GM19193 (cell line): ENCODE measurements around the gene WDR89.

Experiments used
- POLR2A ChIP-seq: IDR thresholded peaks from 4 replicates; pipeline ENCODE4 v1.6.1; 2011; ENCODE audit not compliant: insufficient read depth, insufficient read length; ENCODE audit errors: extremely low read depth

The WDR89 gene

DNA sequence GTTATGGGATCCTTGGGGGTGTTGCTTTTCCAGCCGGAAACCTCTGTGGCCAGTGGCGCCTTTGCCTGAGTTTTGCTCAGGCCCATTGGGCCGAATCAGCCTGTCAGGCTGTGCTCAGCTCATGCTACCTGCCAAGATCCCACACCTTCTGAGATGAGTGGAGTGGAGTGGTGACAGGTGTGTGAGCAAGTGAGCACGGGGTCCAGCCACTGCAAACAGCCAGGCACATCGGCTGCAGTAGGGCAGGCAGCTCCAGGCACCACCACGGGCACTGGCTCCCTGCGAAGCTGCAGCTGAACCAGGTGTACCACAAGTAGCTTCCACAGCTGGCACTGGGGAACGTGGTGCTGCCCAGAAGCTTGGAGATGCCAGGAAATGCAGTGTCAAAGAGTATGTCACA, 21.1 kb upstream of the WDR89 start:
- no peak for TF ChIP-seq POLR2A

DNA sequence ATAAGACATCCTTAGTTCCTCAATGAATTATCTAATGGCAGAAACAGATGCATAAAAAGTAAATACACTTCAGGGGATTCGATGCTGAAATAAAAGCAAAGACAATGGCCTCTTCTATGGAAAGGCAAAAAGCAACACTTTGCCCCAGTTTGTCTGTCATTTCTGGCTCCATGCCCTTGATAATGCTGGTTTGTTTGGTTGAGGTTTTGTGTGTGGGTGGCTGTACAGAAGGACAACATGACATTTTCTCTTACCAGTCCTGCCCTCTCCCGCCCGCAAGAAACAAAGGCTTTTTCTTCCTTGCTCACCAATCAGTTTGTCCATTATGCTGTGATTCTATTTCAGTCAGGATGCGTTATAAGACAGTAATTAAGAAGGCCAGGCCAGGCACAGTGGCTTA, 18.1 kb upstream of the WDR89 start:
- TF ChIP-seq POLR2A: no peak

DNA sequence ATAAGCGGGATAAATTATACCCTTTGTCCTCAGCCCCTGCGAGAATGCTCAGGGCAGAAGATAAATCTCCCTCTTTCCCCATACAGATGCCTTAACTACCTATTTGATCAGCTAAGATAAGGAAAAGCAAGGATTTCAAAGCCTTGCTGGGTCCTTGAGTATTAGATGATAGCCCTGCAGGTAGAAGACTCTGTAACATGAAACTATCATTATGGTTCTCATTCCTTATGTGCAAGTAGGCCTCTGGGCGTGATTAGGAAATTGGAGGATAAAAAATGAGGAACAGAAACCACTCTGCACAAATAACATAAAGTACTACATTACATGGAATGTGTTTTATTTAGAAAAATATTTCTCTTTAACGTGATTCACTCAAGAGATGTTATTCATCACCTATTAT, 14.5 kb upstream of the WDR89 start:
- no peak for TF ChIP-seq POLR2A

DNA sequence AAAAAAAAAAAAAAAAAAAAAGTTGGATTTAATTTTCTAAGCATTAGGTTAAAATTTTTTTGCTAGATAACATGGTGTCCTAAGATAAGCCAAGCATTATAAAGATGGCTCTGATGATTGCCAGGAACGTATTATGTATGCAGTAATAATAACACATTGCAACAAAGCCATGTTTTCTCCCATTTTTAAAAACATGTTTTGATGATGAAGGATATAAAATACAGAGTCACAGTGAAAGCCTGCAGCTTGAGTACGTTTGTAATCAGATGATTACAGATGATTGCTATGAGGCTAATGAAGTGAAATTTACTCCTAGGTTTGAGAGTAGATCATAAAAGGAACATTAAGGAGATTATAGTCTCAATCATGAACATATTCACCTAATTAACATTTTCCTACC, 13.3 kb upstream of the WDR89 start:
- TF ChIP-seq POLR2A: no peak

DNA sequence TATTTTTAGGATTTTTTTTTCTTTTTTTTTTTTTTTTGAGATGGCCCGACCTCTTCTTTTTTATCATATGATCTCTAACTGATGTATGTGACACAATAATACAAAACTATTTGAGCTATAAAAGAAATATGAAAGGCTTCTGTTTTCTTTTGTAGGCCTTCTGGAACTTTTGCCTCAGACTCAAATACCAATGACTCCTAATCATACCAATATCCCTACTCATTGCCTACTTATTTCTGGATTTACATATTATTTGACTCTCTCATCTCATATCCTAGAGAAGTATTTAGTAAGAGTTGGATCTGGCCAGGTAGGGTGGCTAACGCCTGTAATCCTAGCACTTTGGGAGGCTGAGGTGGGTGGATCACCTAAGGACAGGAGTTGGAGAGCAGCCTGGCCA, 12.7 kb upstream of the WDR89 start:
- TF ChIP-seq POLR2A: no peak

DNA sequence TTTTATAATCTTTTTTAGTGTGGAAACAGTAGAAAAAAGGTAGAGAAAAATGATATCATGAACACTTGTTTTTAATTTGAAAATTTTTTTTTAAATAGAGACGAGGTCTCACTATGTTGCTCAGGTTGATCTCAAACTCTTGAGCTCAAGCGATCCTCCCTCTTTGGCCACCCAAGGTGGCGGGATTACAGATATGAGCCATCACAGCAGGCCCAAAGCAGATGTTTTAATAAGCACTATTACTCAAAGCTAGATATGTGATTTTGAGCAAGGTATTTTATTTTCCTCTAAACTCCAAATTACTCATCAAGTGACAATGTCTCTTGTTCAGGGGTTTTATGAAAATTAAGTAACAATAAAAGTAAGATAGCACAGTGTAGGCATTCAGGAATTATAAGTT, 10.7 kb upstream of the WDR89 start:
- no peak for TF ChIP-seq POLR2A

DNA sequence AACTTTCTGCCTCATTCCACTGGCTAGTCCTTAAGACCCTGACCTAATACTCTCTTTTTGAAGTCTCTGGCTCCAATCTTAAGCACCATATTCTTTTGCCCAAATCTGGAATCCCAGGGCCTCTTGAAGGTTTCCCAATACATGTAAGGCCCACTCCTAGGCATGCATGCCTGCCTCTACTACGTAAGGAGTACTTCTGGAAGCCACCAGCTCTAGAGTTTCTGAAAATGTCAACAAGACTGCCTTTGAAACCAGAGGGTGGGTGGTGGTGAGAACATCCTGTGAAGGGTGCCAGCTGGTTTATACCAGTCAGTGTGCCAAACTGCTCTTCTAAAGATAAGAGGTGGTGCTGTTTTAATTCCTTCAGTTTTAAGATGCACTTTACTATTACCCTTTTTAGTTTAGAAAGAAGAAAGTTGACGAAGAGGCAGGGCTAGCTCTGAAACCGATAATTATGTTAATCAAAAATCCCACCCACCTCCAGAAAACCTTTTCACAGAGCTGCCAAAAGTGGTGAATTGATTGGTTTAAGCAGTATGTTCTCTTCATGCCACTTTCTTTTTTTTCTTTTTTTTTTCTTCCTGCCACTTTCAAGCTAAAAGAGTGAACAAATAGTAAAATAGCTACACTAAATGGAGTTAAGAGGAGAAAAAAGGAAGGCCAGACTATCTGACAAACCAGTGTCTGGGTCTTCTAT, 8.7 kb upstream of the WDR89 start:
- no peak for TF ChIP-seq POLR2A

DNA sequence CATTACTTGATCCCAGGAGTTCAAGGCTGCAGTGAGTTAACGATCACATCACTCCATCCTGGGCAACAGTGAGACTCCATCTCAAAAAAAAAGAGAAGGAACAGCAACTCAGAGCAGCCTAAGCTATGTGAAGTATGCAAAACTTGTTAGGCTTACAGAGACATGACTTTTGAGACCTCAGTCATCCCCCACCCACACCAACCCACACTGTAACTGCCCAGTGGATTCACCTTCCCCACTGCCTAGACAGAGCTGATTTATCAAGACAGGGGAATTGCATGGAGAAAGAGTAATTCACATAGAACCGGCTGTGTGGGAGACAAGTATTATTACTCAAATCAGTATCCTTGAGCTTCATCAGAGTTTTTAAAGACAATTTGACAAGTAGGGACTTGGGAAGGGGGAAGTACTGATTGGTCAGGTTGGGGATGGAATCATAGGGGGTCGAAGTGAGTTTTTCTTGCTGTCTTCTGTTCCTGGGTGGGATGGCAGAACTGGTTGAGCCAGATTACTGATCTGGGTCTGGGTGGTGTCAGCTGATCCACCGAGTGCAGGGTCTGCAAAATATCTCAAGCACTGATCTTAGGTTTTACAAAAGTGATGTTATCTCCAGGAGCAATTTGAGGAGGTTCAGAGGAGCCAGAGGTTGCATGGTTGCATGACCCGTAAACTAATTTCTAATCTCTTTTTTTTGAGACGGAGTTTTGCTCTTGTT, 6.2 kb upstream of the WDR89 start:
- TF ChIP-seq POLR2A: no peak

DNA sequence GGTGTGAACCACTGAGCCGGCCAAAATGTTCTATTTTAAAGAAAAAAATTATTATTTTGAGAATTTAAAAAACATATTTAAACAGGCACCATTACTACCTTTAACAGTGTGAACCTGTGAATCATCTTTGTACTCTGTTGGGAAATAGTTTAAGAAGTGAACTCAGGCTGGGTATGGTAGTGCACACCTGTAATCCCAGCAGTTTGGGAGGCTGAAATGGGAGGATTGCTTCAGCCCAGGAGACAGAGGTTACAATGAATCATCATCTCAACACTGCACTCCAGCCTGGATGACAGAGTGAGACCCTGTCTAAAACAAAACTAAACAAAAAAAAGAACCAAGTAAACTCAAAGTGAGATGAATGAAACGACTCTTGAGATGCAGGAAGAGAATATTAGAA, 3.1 kb upstream of the WDR89 start:
- TF ChIP-seq POLR2A: no peak

DNA sequence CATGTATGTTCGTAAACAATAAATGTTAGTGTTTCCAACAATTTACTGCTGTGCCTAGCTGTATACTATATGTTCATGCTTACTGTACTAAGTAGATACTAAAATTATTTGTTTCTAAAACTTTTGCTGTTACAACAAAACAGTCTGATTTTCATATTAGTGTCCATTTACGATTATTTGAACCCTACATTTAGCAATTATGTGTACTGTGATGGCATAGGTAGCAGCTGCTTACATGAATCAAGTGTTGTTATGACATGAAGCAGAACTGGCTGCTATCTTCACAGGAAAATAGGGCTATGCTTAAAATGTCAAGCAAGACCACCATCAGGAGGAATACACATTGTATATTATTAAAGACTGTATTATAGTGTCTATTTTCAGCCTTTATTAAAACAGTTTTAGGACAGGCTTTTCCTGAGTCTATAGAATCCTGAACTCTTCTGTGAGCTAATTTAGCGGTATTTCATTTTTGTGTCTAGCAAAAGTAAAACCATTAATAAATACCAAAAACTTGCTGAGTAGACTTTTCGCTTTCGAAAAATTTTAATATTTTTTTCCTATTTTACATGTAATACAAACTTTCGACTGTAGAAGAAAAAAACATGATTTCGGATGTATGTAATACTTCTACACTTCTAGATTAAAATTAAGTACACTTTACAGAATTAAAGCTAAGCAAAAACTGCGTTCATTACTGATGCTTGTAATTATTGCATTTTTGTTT, 1.1 kb upstream of the WDR89 start:
- no peak for TF ChIP-seq POLR2A

DNA sequence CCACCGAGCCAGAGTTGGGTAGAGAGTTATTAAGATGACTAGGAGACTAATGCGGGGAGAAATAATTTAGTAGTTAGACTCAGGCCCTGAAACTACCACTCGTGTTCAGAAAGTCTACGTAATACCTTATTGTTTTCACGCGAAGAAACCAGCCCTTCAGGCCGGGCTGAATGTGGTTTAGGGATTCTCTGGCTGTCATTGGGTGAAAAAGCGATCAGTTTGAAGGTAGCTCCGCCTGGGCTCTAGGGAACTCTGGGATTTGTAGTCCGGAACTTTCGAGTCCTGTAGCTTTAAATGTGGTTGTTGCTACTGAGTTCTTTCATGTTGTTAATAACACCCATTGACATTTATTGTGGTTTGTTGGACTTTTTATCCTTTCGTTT, 549 bp upstream of the WDR89 start:
- TF ChIP-seq POLR2A: no peak

DNA sequence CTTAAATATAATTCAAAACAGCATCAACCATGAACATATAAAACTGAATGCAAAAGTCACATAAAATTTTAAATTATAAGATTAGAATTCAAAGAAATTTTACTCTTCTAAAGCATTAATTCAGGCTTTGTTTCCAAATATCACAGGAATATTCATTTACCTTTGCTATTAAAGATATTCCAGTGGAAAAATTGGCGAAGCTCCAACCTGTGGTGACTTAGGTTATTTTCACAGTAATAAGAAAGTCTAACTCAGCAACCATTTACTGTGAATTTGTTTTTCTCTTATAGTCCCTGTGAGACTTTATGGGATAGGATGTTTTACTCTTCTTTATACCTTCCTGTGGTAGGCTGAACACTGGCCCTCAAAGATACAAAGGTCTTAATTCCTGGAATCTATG, 3.2 kb downstream of the WDR89 start:
- TF ChIP-seq POLR2A: no peak

DNA sequence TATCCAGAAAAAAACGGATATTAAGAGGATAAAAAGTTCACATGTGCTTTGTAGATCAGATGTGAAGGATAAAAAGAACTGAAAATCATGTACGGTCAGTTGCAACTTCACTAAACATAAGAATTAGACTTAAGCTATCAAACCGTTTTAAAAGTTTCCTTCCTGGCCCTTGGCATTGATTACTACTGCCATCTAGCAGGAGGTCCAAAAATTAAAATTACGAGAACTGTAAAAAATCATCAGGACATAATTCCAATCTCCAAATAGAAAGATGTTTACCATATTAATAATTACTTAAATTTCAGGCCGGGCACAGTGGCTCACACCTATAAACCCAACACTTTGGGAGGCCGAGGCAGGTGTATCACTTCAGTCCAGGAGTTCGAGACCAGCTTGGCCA, 7.9 kb downstream of the WDR89 start:
- no peak for TF ChIP-seq POLR2A

DNA sequence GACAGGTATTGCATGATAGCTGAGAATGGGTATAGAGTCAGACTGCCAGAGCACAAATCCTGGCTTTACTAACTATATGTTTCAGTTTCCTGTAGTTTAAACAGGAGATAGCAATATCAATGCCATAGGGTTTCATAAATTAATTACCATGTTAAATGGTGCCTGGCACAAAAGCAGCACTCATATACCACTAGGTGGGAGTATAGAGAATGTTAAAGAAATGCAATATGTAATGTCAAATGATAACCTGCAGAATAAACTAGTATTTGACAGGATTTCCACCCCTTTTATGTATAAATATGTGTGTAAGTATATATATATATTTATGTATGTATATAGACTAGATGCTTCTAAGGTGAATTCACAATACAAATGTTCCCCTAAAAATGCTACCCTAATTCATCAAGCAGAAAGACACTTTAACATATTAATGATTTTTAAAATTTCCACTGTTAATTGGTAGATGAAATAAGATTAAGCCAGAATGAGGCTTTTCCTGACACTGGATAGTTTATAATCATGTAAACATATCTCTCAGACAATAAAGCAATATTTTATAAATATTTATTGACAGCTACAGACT, 8.6 kb downstream of the WDR89 start:
- TF ChIP-seq POLR2A: no peak

DNA sequence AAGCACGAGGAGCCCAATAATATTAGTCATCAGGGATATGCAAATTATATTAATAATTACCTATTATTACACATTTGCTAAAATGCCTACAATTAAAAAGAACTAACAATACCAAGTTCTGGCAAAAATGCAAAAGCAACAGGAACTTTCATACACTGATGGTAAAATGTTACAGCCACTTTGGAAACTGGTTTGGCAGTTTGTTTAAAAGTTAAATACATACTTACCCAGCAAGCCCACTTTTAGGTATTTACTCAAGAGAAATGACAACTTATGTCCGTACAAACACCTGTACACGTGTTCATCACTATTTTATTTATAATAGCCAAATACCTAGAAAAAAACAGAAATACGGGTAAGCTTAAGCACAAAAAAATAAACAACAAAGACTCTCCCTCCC, 17.0 kb downstream of the WDR89 start:
- TF ChIP-seq POLR2A: no peak

DNA sequence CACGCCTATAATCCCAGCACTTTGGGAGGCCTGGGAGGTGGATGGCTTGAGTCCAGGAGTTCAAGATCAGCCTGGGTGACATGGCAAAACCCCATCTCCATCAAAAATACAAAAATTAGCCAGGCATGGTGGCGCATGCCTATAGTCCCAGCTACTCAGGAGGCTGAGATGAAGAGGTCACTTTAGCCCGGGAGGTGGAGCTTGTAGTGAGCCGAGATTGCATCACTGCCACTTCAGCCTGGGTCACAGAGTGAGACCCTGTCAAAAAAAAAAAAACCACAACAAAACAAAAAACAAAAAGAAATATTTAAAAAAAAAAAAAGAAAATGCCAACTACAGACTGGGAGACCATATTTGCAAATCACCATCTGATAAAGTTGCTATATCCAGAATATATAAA, 17.5 kb downstream of the WDR89 start:
- TF ChIP-seq POLR2A: no peak

DNA sequence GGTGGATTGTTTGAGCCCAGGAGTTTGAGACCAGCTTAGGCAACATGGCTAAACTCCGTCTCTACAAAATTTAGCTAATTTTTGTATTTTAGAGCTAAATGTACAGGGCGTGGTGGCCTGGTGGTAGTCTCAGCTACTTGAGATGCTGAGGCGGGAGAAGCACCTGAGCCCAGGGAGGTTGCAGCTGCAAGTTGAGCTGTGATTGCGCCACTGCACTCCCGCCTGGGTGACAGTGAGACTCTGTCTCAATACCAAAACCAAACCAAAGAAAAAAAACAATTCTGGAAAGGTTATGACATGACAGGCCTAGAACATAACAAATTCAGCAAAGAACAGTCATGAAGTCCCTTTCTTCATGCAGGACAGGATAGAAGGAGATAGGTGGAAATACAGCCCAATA, 25.7 kb downstream of the WDR89 start:
- TF ChIP-seq POLR2A: no peak
